ENCODE data around the gene KRT6B. TPM values are rescaled to one million over a fixed set of nuclear protein-coding genes. Genes with fewer than 3 reads are reported as not detected.

Gene KRT6B
- total RNA-seq, 1 experiment from 2014 or later: not detected

- no peak for DNase-seq
- Histone ChIP-seq H3K4me3 (ENCODE audit: low read depth, low read length) (no peak overlapping the region), H3K4me1 (no peaks in the 10 kb centered on the region), H3K27me3 (replicated peaks; ENCODE audit: control insufficient read depth, insufficient read depth, low read length) (no peaks in the 10 kb centered on the region), H3K9me3 (no peaks in the 10 kb centered on the region), H3K36me3 (ENCODE audit: control insufficient read depth, insufficient read depth, low read length) (no peaks in the 10 kb centered on the region)
- Mint-ChIP-seq H3K36me3 (ENCODE audit: insufficient read depth, unreplicated experiment) (no peaks in the 10 kb centered on the region), H3K27me3 (ENCODE audit: insufficient read depth, unreplicated experiment) (no peaks in the 10 kb centered on the region), H3K4me1 (ENCODE audit: low read depth, unreplicated experiment) (peaks cover 5% of the 10 kb centered on the region), H3K4me3 (ENCODE audit: unreplicated experiment) (no peak overlapping the region), H3K27ac (ENCODE audit: unreplicated experiment) (no peak overlapping the region), H3K9me3 (ENCODE audit: unreplicated experiment) (no peaks in the 10 kb centered on the region)
- TF ChIP-seq CTCF (IDR thresholded peaks at IDR 0.05; ENCODE audit: insufficient read depth in 1 of 2, low read depth in 1 of 2, low read length in 1 of 2, severe bottlenecking in 1 of 2, unreplicated experiment in 1 of 2): no peak
- no TSS peak for BruUV-seq (replicated peaks)
- ChIA-PET POLR2A (no interaction called here), CTCF (no interaction called here)
- intact Hi-C loops (cut with micrococcal nuclease; ENCODE audit: unreplicated experiment): no loop called here
These were observed 35.2 kb downstream of the KRT6B start for GRCh38 chr12:52416795-52417194.

DNA sequence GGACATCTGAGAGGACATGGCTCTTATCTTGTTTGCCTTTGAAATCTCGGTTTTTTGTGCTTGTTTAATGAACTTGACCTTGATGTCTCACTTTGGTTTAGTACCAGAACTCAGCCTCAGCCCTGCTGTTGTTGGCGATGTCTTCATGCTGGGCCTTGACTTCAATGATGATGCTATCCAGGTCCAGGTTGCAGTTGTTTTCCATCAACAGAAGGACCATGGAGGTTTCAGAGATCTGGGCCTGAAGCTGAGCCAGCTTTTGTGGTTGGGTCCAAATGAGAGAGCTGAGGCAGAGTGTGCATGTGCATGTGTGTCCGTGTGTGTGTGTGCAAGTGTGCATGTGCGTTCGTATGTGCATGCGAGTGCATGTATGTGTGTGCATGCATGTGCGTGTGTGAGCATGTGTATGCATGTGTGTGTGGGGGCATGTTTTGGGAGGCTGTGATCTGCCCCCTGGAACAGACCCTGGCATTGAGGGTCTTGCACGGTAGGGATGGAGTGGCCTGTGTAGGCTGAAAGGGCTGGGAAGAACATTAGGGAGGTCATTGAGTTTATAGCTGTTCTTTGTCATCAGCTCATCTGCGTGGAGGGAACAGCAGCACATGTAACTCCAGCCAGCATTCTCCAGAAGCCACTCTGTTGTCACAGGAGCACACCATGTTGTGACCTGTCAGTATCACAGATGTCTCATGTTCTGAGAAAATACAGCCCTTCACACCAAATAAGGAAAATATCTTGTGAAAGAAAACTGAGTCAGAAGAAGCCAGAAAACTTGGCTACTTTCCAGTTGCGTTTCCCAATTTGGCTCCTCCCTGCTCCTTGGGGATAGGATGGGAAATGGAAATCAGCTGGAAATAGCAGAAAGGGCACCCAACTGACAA, 35.8 kb downstream of the KRT6B start:
- no peak overlapping the region for H3K4me3 ChIP-seq (ENCODE audit: low read depth, low read length)
- no peaks in the 10 kb centered on the region for H3K27me3 ChIP-seq (replicated peaks; ENCODE audit: control insufficient read depth, insufficient read depth, low read length)
- no peaks in the 10 kb centered on the region for H3K4me1 ChIP-seq
- no peaks in the 10 kb centered on the region for H3K36me3 Mint-ChIP-seq (ENCODE audit: insufficient read depth, unreplicated experiment)
- DNase-seq: no peak
- H3K9me3 ChIP-seq: no peaks in the 10 kb centered on the region
- H3K4me3 Mint-ChIP-seq (ENCODE audit: unreplicated experiment): no peak overlapping the region
- no peaks in the 10 kb centered on the region for H3K27me3 Mint-ChIP-seq (ENCODE audit: insufficient read depth, unreplicated experiment)
- POLR2A ChIA-PET: no interaction called here
- CTCF ChIA-PET: no interaction called here
- no TSS peak for BruUV-seq (replicated peaks)
- peaks cover 5% of the 10 kb centered on the region for H3K4me1 Mint-ChIP-seq (ENCODE audit: low read depth, unreplicated experiment)
- H3K27ac Mint-ChIP-seq (ENCODE audit: unreplicated experiment): no peak overlapping the region
- TF ChIP-seq CTCF (IDR thresholded peaks at IDR 0.05; ENCODE audit: insufficient read depth in 1 of 2, low read depth in 1 of 2, low read length in 1 of 2, severe bottlenecking in 1 of 2, unreplicated experiment in 1 of 2): no peak
- intact Hi-C loops (cut with micrococcal nuclease; ENCODE audit: unreplicated experiment): no loop called here
- no peaks in the 10 kb centered on the region for H3K36me3 ChIP-seq (ENCODE audit: control insufficient read depth, insufficient read depth, low read length)
- H3K9me3 Mint-ChIP-seq (ENCODE audit: unreplicated experiment): no peaks in the 10 kb centered on the region

- no peaks in the 10 kb centered on the region for H3K9me3 ChIP-seq
- peaks cover 5% of the 10 kb centered on the region for H3K4me1 Mint-ChIP-seq (ENCODE audit: low read depth, unreplicated experiment)
- H3K36me3 ChIP-seq (ENCODE audit: control insufficient read depth, insufficient read depth, low read length): no peaks in the 10 kb centered on the region
- TF ChIP-seq CTCF (IDR thresholded peaks at IDR 0.05; ENCODE audit: insufficient read depth in 1 of 2, low read depth in 1 of 2, low read length in 1 of 2, severe bottlenecking in 1 of 2, unreplicated experiment in 1 of 2): no peak
- no peak overlapping the region for H3K4me3 ChIP-seq (ENCODE audit: low read depth, low read length)
- H3K9me3 Mint-ChIP-seq (ENCODE audit: unreplicated experiment): no peaks in the 10 kb centered on the region
- H3K27ac Mint-ChIP-seq (ENCODE audit: unreplicated experiment): no peak overlapping the region
- ChIA-PET CTCF (interaction anchor here (0.7 kb wide), 1 partner anchor 154 kb away, joined by 3 read pairs; no protein-coding TSS in a partner anchor), POLR2A (no interaction called here)
- no peaks in the 10 kb centered on the region for H3K4me1 ChIP-seq
- H3K4me3 Mint-ChIP-seq (ENCODE audit: unreplicated experiment): no peak overlapping the region
- DNase-seq: no peak
- BruUV-seq (replicated peaks): no TSS peak
- H3K27me3 Mint-ChIP-seq (ENCODE audit: insufficient read depth, unreplicated experiment): no peaks in the 10 kb centered on the region
- no peaks in the 10 kb centered on the region for H3K27me3 ChIP-seq (replicated peaks; ENCODE audit: control insufficient read depth, insufficient read depth, low read length)
- no peaks in the 10 kb centered on the region for H3K36me3 Mint-ChIP-seq (ENCODE audit: insufficient read depth, unreplicated experiment)
- intact Hi-C loops (cut with micrococcal nuclease; ENCODE audit: unreplicated experiment): no loop called here
These were observed 37.0 kb downstream of the KRT6B start for GRCh38 chr12:52414936-52415335.

Data from Caco-2 (cell line).